GM19463 (cell line): ENCODE results near the gene RAB11FIP4.

ENCODE experiments used
- ATAC-seq: cut with Tn5 transposase; IDR thresholded peaks from one replicate; pipeline ENCODE4 v1.9.1; 2021; ENCODE audit warnings: mild to moderate bottlenecking, moderate library complexity; ENCODE audit not compliant: unreplicated experiment

The RAB11FIP4 gene

GRCh38 chr17:31385428-31386285, 5.8 kb upstream of the RAB11FIP4 start:
- ATAC-seq: no peak

- no peak for ATAC-seq
These were observed 4.9 kb upstream of the RAB11FIP4 start for GRCh38 chr17:31386542-31387075.

GRCh38 chr17:31387438-31387837, 4.0 kb upstream of the RAB11FIP4 start:
- no peak for ATAC-seq

- ATAC-seq: no peak
These were observed 3.1 kb upstream of the RAB11FIP4 start for GRCh38 chr17:31388351-31388750.

- ATAC-seq: no peak
These were observed 2.5 kb upstream of the RAB11FIP4 start for GRCh38 chr17:31388770-31389656.

GRCh38 chr17:31389657-31390381, 1.7 kb upstream of the RAB11FIP4 start:
- no peak for ATAC-seq

- ATAC-seq: no peak
These were observed 1.1 kb upstream of the RAB11FIP4 start for GRCh38 chr17:31390426-31390747.

GRCh38 chr17:31390748-31391495, 553 bp upstream of the RAB11FIP4 start:
- ATAC-seq: no peak

- no peak for ATAC-seq
These were observed 754 bp downstream of the RAB11FIP4 start for GRCh38 chr17:31392002-31392855.

GRCh38 chr17:31392856-31393748, 1.6 kb downstream of the RAB11FIP4 start:
- no peak for ATAC-seq

- no peak for ATAC-seq
These were observed 2.3 kb downstream of the RAB11FIP4 start for GRCh38 chr17:31393749-31394146.

- ATAC-seq: no peak
These were observed 3.1 kb downstream of the RAB11FIP4 start for GRCh38 chr17:31394544-31394943.

- no peak for ATAC-seq
These were observed 5.9 kb downstream of the RAB11FIP4 start for GRCh38 chr17:31397256-31397939.

- no peak for ATAC-seq
These were observed 7.2 kb downstream of the RAB11FIP4 start for GRCh38 chr17:31398381-31399311.

- ATAC-seq: no peak
These were observed 9.0 kb downstream of the RAB11FIP4 start for GRCh38 chr17:31400481-31400950.

- ATAC-seq: no peak
These were observed 10.2 kb downstream of the RAB11FIP4 start for GRCh38 chr17:31401456-31402254.
